CD4-positive, alpha-beta T cell (primary cell): ENCODE data around the gene TAS2R60. TPM values are rescaled to one million over a fixed set of nuclear protein-coding genes. Genes with fewer than 3 reads are reported as not detected.

ENCODE experiments used
- ATAC-seq: fragments of 200-7000 bp; cut with Tn5 transposase; one replicate; pipeline ENCODE4 v1.10.0; 2022; ENCODE audit warnings: mild to moderate bottlenecking; ENCODE audit not compliant: poor library complexity
- CTCF ChIA-PET: fragments of 350-600 bp; sonication (Branson Sonifier 250); formaldehyde crosslinking; loops from one replicate; lab custom pipeline; 2021; ENCODE audit warnings: antibody characterized with exemption, inconsistent platforms; lab: Charles Lee
- POLR2A ChIA-PET: fragments of 350-600 bp; sonication (Branson Sonifier 250); formaldehyde crosslinking; loops from one replicate; lab custom pipeline; 2021; ENCODE audit warnings: antibody characterized with exemption, inconsistent platforms; lab: Charles Lee
- DNase-seq, 14 experiments: peaks; one replicate each; pipeline ENCODE4 v3.0.0-alpha.2; 2013 to 2020; ENCODE audit warnings: mixed read lengths in 2 of 14
- H3K27ac ChIP-seq, 2 donors: one replicate each; pipeline versions ENCODE4 v1.5.1 to v1.7.0; 2013; ENCODE audit warnings: low read length in 2 of 2, low read depth in 1 of 2, mild to moderate bottlenecking in 1 of 2
- H3K27me3 ChIP-seq, 2 experiments: 1 replicate in 1 of 2; 2 replicates in 1 of 2; pipeline versions ENCODE4 v1.6.1 to v1.7.0; 2013; ENCODE audit warnings: low read length in 2 of 2, control low read depth in 1 of 2, mild to moderate bottlenecking in 1 of 2, moderate library complexity in 1 of 2; ENCODE audit not compliant: insufficient read depth in 2 of 2, control insufficient read depth in 1 of 2
- H3K36me3 ChIP-seq: one replicate; pipeline ENCODE4 v1.6.1; 2013; ENCODE audit warnings: low read length, control low read depth; ENCODE audit not compliant: insufficient read depth
- H3K4me1 ChIP-seq: one replicate; pipeline ENCODE4 v1.6.1; 2013; ENCODE audit warnings: low read length, control low read depth; ENCODE audit not compliant: insufficient read depth
- H3K4me3 ChIP-seq: one replicate; pipeline ENCODE4 v1.5.1; 2013; ENCODE audit warnings: mild to moderate bottlenecking, low read length, moderate library complexity
- H3K9me3 ChIP-seq, 2 experiments: 1 replicate in 1 of 2; 2 replicates in 1 of 2; pipeline versions ENCODE4 v1.6.1 to v1.7.0; 2013; ENCODE audit warnings: low read length in 2 of 2, mild to moderate bottlenecking in 2 of 2, control low read depth in 1 of 2, moderate library complexity in 1 of 2; ENCODE audit not compliant: control insufficient read depth in 1 of 2, insufficient read depth in 1 of 2
- H3K27ac Mint-ChIP-seq: one replicate; pipeline ENCODE4 v1.8.0; 2020; ENCODE audit warnings: mixed read lengths
- H3K27me3 Mint-ChIP-seq: one replicate; pipeline ENCODE4 v1.8.0; 2021; ENCODE audit warnings: mixed read lengths
- H3K36me3 Mint-ChIP-seq: one replicate; pipeline ENCODE4 v1.8.0; 2021; ENCODE audit warnings: low read depth, mixed read lengths
- H3K4me1 Mint-ChIP-seq: one replicate; pipeline ENCODE4 v1.8.0; 2021; ENCODE audit warnings: low read depth, mixed read lengths
- H3K4me3 Mint-ChIP-seq: one replicate; pipeline ENCODE4 v1.8.0; 2020; ENCODE audit warnings: mild to moderate bottlenecking, mixed read lengths
- H3K9me3 Mint-ChIP-seq: one replicate; pipeline ENCODE4 v1.8.0; 2020; ENCODE audit warnings: mixed read lengths
- intact Hi-C, 2 experiments: fragments of 100-400 bp; cut with DNase I in 1 of 2; cut with micrococcal nuclease in 1 of 2; formaldehyde crosslinking; loops; one replicate each; pipeline versions ENCODE4 v1.15.1 to v1.9.0; 2023 to 2025; cut with DNase I, micrococcal nuclease
- total RNA-seq, 174 experiments: library from RNA in 2 of 174; stranded (reverse) in 2 of 174; gene quantifications; one replicate each; pipeline ENCODE4 v1.2.3 and lab custom pipeline; 2021 to 2026
- TF ChIP-seq, protein P1 (sequence below): fragments of 200-600 bp; IDR thresholded peaks from one replicate; pipeline ENCODE4 v1.8.0; 2022; ENCODE audit warnings: antibody characterized with exemption, mild to moderate bottlenecking

Gene TAS2R60
- total RNA-seq, 2 experiments from 2014 or later, result 0.47 to 0.61 TPM

DNA sequence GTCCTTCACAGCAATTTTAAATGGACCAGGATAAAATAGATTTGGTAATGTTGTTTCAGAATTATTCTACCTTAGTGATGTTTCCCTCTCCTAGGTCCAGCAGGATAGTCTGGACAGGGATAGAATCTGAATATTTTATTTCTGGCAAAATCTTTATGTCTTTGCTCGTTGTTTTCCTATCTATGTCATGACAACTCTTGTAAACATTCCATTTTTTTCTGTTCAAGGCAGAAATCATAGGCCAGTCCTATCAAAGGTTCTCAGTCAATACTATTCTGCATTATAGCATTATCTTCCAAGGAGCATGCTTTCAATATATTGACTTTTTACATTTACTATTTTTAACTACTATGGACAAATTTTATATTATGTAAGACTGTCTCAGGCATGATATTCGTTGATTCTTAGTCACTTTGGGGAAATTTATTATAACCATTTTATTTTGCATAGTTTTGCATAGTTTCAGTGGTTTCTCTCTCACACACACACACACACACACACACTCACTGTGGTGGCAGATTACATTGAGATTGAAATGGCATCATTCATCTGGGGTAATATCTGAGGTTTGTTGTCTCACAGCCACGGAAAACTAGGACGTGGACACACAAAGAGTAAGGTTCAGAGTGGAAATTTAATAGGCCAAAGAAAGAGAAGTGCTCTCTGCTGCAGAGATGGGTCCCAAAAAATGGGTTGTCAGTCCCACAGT, 17.2 kb downstream of the TAS2R60 start:
- H3K9me3 Mint-ChIP-seq, result no peaks in the 10 kb centered on the region
- no peak overlapping the region for H3K4me3 Mint-ChIP-seq
- no peaks in the 10 kb centered on the region for H3K27me3 ChIP-seq
- intact Hi-C loops, result no loop called here
- peaks cover 67% of the 10 kb centered on the region for H3K36me3 Mint-ChIP-seq
- ATAC-seq (no peak), DNase-seq (no peak)
- H3K4me1 Mint-ChIP-seq, result no peaks in the 10 kb centered on the region
- no peak overlapping the region for H3K27ac ChIP-seq
- no peaks in the 10 kb centered on the region for H3K4me1 ChIP-seq
- H3K4me3 ChIP-seq, result no peak overlapping the region
- H3K9me3 ChIP-seq, result peaks cover 0 to 3% of the 10 kb centered on the region in 2 experiments
- H3K27ac Mint-ChIP-seq, result no peak overlapping the region
- H3K36me3 ChIP-seq, result no peaks in the 10 kb centered on the region
- POLR2A ChIA-PET, result no interaction called here
- H3K27me3 Mint-ChIP-seq, result no peaks in the 10 kb centered on the region
- TF ChIP-seq, protein P1, sequence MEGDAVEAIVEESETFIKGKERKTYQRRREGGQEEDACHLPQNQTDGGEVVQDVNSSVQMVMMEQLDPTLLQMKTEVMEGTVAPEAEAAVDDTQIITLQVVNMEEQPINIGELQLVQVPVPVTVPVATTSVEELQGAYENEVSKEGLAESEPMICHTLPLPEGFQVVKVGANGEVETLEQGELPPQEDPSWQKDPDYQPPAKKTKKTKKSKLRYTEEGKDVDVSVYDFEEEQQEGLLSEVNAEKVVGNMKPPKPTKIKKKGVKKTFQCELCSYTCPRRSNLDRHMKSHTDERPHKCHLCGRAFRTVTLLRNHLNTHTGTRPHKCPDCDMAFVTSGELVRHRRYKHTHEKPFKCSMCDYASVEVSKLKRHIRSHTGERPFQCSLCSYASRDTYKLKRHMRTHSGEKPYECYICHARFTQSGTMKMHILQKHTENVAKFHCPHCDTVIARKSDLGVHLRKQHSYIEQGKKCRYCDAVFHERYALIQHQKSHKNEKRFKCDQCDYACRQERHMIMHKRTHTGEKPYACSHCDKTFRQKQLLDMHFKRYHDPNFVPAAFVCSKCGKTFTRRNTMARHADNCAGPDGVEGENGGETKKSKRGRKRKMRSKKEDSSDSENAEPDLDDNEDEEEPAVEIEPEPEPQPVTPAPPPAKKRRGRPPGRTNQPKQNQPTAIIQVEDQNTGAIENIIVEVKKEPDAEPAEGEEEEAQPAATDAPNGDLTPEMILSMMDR, result no peak
- CTCF ChIA-PET, result no interaction called here

DNA sequence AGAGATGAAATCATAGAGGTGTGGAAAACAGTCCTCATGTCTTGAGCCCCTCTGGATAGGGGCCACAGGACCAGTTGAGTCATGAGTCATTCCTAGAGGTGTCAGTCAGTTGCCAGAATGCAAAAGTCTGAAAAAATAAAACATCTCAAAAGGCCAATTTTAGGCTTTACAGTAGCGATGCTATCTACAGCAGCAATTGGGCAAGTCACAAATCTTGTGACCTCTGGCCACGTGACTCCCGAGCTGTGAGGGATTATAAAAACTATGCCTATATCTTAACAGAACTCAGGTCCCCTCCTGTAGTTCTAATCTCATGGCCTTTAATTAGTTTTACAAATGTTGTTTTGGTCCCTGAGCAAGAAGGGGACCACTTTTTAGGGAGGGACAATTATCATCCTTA, 18.8 kb downstream of the TAS2R60 start:
- Histone ChIP-seq H3K27ac (no peak overlapping the region), H3K4me3 (no peak overlapping the region), H3K27me3 (no peaks in the 10 kb centered on the region), H3K9me3 (peaks cover 0 to 3% of the 10 kb centered on the region in 2 experiments), H3K4me1 (no peaks in the 10 kb centered on the region), H3K36me3 (no peaks in the 10 kb centered on the region)
- TF ChIP-seq, protein P1, result no peak
- POLR2A ChIA-PET, result no interaction called here
- DNase-seq, result no peak
- Mint-ChIP-seq H3K9me3 (no peaks in the 10 kb centered on the region), H3K4me3 (no peak overlapping the region), H3K4me1 (no peaks in the 10 kb centered on the region), H3K27me3 (no peaks in the 10 kb centered on the region), H3K36me3 (peaks cover 62% of the 10 kb centered on the region), H3K27ac (no peak overlapping the region)
- no peak for ATAC-seq
- intact Hi-C loops, result no loop called here
- CTCF ChIA-PET, result no interaction called here

DNA sequence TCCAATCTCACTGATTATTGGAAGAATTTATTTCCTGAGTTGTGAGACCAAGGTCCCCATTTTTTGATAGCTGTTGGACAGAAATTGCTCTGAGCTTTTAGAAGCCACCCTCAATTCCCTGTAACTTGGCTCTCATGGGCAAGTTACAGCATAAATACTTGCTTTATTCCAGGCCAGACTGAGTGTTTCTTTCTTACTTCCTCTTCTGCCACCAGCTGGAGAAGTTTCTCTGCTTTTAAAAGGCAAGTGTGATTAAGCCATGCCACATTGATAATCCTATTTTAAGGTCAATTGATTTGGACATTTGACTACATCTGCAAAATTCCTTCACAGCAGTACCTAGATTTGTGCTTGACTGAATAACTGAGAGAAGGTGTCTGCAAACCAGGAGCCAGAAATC, 20.3 kb downstream of the TAS2R60 start:
- Mint-ChIP-seq H3K27ac (no peak overlapping the region), H3K9me3 (no peaks in the 10 kb centered on the region), H3K36me3 (peaks cover 64% of the 10 kb centered on the region), H3K4me1 (peaks cover 10% of the 10 kb centered on the region), H3K27me3 (no peaks in the 10 kb centered on the region), H3K4me3 (no peak overlapping the region)
- no peak for ATAC-seq
- Histone ChIP-seq H3K4me3 (no peak overlapping the region), H3K36me3 (no peaks in the 10 kb centered on the region), H3K27ac (no peak overlapping the region), H3K9me3 (peaks cover 0 to 3% of the 10 kb centered on the region in 2 experiments), H3K27me3 (no peaks in the 10 kb centered on the region), H3K4me1 (no peaks in the 10 kb centered on the region)
- DNase-seq, result no peak
- ChIA-PET POLR2A (no interaction called here), CTCF (no interaction called here)
- TF ChIP-seq, protein P1, result no peak
- intact Hi-C loops, result no loop called here
